Right forelimb (tissue), 1 donor: ENCODE measurements around the gene HS2ST1.
"Not testable (repeated sequence)": the region's sequence is repeated elsewhere in the genome, so short reads cannot be mapped to it uniquely, and the experiment has no call there.

ENCODE experiments used
- DNase-seq: peaks from one replicate; pipeline ENCODE4 v3.0.0-alpha.2; 2018

Gene HS2ST1

GRCh38 chr1:86914601-86914997, at the start of gene HS2ST1:
HS2ST1 (plus strand) TSS chr1:86914635.
- DNase-seq: no peak

DNA sequence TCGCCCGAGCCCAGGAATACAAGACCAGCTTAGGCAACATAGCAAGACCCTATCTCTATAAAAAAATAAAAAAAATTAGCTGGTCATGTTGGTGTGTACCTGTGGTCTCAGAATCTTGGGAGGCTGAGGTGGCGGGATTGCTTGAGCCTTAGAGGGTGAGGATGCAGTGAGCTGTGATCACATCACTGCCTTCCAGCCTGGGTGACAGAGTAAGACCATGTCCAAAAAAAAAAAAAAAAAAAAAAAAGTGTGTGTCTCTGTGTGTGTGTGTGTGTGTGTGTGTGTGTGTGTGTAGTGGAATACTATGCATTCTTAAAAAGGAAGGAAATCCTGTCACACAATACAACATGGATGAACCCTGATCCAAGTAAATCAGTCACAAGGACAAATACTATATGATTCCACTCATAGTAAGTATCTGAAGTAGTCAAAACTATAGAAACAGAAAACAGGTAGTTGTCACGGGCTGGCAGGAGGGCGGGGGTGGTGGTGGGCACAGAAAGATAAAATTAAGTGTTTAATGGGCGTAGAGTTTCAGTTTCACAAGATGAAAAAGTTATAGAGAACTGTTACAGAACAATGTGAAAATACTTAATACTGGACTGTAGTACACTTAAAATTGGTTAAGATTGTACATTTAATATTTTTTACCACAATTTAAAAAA, 48.3 kb upstream of the HS2ST1 start:
- DNase-seq: no peak

- DNase-seq: no peak
These were observed 47.8 kb upstream of the HS2ST1 start for GRCh38 chr1:86866665-86867064.

- DNase-seq: not testable (repeated sequence)
These were observed 47.2 kb upstream of the HS2ST1 start for GRCh38 chr1:86867278-86867677.

GRCh38 chr1:86868477-86868876, 46.0 kb upstream of the HS2ST1 start:
- no peak for DNase-seq

DNA sequence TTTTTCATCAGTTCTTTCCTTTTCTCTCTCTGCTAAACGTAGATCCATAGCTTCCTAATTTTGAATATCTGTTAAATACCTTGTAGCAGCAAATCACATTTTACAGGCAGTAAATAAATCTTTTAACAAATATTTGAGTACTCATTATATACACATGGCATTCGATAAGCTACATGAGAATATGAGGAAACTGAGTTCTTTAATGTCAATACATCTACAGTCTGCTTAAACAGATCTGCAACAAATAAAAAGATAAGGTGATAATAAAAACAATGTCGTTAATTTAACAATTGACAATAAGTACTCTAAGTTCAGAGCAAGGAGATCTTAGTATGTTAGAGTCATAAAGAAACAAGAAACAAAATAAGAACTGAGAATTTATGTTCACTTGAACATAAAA, 43.4 kb upstream of the HS2ST1 start:
- DNase-seq: no peak

GRCh38 chr1:86872086-86872485, 42.3 kb upstream of the HS2ST1 start:
- no peak for DNase-seq

- no peak for DNase-seq
These were observed 38.7 kb upstream of the HS2ST1 start for GRCh38 chr1:86875722-86876121.

DNA sequence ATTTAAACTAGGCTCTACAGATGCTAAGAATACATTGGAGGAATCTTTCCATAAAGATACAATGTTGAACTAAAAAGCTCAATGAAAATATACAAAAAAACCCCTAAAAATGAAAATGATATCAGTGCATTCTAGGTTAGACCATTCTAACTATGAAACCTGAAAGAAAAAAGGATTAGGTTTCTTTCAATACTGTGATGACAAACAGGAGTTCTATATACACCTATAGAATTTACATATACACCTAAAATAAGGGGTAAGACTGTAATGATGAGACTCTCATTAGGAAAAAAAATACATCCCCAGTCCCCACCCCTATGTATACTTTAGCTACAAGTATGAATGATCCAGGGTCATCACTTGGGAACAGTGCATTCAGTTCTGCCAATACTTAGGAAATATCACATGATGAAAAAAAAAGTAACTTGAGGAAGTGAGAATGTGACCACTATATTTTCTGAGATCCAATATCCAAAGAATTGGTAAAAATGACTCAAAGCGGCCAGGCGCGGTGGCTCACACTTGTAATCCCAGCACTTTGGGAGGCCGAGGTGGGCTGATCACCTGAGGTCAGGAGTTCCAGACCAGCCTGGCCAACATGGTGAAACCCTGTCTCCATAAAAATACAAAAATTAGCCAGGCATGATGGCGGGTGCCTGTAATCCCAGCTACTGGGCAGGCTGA, 26.8 kb upstream of the HS2ST1 start:
- no peak for DNase-seq

- no peak for DNase-seq
These were observed 26.1 kb upstream of the HS2ST1 start for GRCh38 chr1:86888327-86888726.

- DNase-seq: not testable (repeated sequence)
These were observed 15.0 kb upstream of the HS2ST1 start for GRCh38 chr1:86899401-86899800.

DNA sequence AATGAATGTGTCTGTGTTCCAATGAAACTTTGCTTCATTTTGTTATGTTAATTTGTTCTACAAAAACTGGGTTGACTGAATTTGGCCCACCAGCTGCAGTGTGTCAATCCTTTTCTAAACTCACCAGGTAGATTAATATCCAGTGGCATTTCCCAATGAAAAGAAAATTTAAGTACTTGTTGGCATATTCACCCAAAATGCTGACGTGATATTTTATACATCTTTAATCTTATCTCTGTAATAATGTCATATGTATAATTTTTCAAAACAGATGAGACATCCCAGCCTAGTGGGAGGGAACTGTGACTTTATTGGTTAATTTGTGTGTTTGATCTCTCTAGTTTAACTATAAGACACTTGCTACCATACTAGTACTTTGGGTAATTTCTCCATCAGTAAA, 8.6 kb upstream of the HS2ST1 start:
- DNase-seq: no peak

GRCh38 chr1:86906419-86906818, 8.0 kb upstream of the HS2ST1 start:
- DNase-seq: no peak

DNA sequence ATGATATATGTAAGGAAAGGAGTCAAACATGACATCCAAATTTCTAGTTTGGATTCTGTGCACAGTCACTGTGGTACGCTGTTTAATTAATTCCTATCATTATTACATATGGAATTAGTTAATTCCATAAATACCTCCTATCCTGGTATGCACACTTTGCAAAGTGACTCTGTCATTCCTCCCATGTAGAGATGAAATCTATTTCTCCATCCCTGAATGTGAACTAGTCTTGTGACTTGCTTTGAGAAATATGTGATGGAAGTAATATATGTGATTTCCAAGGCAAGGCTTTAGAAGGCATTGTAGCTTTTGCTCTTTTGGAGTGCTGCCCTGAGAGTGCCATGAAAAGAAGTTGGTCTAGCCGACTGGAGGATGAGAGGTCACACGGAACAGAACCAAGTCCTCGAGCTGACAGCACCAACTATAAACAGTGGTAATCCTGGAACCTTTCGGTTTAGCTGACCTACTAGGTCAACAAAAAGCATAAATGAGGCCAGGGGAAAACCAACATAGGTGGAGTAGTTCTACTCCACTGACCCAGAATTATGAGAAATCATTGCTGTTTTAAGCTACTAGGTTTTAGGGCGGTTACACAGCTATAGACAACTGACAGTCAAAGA, 2.0 kb upstream of the HS2ST1 start:
- DNase-seq: no peak

- DNase-seq: no peak
These were observed 988 bp upstream of the HS2ST1 start for GRCh38 chr1:86913399-86913895.

DNA sequence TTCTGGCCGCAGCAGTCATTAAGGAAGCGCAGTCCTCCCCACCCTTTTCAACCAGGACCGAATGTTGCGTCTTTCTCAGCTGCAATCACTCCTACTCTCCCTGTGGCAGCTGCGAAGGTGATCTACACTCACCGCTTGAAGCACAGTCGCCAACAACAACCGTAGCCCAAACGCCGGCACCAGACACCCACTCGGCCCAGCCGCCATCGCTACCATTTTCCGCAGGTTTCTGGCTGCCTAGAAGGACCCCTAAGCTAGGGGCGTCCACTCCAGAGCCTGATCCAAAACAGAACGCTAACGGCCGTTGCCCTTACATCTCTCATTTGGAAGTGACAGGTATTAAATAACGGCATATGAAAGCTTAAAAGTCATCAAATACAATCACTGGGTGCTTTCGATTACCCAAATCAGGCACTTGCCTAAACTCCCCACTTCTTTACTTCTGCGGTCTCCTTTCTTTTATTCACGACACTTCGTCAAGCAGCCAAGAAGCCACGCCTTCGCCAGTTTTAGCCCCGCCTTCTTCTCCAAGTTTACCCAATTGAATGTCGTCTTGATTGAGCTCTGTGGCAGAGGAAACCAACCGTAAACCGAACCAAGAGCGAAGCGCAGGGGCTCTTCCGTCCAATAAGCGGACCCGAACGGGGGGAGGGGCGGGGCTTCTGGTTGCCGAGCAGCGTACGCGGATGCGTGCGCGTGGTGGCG, 387 bp upstream of the HS2ST1 start, which contains the start of gene SELENOF:
Gene SELENOF, minus strand, starts transcription at position 231 of the 705 bp plus-strand sequence. Its CDS starts 15 bp downstream, at position 216.
- peak; percentile 98 for DNase-seq

DNA sequence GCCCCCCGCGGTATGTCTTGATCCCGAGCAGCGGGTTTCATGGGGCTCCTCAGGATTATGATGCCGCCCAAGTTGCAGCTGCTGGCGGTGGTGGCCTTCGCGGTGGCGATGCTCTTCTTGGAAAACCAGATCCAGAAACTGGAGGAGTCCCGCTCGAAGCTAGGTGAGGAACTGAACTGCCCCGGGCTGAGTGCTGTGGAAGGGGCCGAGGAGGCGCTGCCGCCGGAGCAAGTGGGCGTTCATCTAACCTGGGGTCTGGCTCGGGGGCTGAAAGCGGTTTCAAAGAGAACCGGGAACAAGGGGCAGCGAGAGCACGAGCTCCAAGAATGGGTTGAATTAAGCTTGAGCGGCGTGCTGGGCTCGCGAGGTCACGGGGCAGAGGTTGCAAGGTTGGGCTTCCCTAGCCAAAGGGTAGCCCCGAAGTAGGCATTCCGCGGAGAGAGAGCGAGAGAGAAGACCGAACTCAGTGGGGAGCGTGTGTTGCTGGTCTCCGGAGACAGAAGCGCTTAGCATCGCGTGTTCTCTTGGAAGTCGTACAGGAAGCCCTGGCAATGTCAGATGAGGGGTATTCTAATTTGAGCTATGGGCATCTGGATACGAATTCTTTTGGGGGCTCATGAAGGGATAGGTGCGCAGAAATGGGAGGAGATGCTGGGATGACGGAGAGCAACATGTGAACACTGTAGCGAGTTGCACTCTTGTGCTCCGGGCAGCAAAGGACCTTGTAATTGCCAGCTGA, 732 bp downstream of the HS2ST1 start:
- peak; percentile 72 for DNase-seq

GRCh38 chr1:86915737-86916235, 1.4 kb downstream of the HS2ST1 start:
- DNase-seq: no peak

- no peak for DNase-seq
These were observed 2.3 kb downstream of the HS2ST1 start for GRCh38 chr1:86916752-86917151.

DNA sequence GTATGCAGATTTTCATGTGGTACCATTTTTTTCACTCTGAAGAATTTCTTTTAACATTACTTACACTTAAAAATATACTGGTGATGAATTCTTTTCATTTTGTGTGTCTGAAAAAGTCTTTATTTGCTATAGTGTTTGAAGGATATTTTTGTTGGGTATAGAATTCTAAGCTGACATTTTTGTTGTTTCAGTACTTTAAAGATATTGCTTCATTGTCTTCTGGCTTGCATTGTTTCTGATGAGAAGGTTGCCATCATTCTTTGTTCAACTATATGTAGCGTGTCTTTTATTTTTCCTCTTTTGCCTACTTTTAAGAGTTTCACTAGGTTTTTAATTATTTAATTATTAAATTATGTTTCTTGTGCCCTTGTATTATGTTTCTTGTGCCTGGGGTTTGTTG, 8.0 kb downstream of the HS2ST1 start:
- DNase-seq: no peak

DNA sequence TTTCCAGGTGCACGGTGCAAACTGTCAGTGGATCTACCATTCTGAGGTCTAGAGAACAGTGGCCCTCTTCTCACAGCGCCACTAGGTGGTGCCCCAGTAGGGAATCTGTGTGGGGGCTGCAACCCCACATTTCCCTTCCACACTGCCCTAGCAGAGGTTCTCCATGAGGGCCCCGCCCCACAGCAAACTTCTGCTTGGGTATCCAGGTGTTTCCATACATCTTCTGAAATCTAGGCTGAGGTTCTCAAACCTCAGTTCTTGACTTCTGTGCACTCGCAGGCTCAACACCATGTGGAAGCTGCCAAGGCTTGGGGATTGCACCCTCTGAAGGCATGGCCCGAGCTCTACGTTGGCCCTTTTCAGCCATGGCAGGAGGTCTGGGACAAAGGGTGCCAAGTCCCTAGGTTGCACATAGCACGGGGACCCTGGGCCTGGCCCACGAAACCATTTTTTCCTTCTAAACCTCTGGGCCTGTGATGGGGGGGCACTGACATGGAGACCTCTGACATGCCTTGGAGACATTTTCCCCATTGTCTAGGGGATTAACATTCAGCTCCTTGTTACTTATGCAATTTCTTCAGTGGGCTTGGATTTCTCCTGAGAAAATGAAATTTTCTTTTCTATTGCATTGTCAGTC, 10.0 kb downstream of the HS2ST1 start:
- no peak for DNase-seq

GRCh38 chr1:86925742-86926141, 11.3 kb downstream of the HS2ST1 start:
- no peak for DNase-seq
